Measurements from ENCODE around the gene RNFT2.
A peak's percentile ranks its signal among the peaks of the same experiment; 100 is the strongest.

RNFT2 gene

DNA sequence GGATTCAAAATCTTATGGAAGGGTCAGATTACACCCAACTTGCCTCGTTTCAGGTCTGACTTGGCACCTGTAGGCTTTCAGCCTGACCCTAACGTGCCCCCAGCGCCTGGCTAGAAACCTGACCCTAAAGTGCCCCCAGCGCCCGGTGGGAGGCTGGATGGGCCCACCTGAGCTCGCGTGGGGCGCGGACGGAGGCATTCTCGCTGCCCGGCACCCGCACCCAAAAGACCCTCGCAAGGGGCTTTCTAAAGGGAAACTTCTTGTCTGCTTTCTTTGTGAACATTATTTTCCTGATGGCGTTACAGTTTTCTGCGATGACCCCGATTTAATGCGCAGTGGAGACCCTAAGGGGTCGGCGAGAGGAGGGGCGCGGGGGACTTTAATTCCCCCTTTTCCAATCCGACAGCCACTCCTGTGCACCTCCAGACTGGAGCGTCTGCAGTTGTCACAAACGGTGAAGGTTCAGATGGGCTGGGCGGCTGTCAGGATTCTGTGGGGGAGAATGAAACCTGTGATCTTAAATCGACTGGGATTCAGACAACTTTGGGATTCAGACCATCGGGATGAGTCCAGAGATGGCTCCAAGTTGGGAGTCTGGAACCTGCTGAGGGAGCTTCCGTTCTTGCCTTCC is 143.9 kb downstream of the RNFT2 start:
- peaks cover 81% of the 10 kb centered on the region for H3K27me3 Mint-ChIP-seq (ENCODE audit: low read depth)
- no peak overlapping the region for H3K4me3 Mint-ChIP-seq
- H3K36me3 Mint-ChIP-seq (ENCODE audit: low read depth): no peaks in the 10 kb centered on the region
- peaks cover 14% of the 10 kb centered on the region for H3K4me1 Mint-ChIP-seq (ENCODE audit: low read depth)
- no peaks in the 10 kb centered on the region for H3K9me3 Mint-ChIP-seq
- H3K27ac Mint-ChIP-seq: peak overlapping the region; percentile 52
- no peak for DNase-seq (ENCODE audit: low spot score)

DNA sequence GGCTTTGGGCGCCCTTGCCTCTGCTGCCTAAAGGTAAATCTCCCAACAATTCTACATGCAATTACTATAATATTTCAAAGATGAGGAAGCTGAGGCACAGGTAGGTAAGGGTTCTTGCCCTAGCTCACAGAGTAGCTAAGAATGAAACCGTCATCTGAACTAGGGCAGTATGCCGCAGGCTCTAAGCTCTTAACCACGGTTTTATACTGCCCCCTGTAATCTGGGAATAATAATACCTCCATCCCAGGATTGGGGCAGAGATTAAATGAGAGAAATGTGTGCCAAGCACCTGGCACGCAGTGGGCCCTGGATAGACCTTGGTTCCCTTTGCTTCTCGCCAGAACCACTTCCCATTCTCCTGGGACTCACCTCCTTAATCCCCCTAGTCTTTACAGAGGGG is 144.6 kb downstream of the RNFT2 start:
- Mint-ChIP-seq H3K27ac (no peak overlapping the region), H3K27me3 (ENCODE audit: low read depth) (peaks cover 84% of the 10 kb centered on the region), H3K36me3 (ENCODE audit: low read depth) (no peaks in the 10 kb centered on the region), H3K4me3 (no peak overlapping the region), H3K9me3 (no peaks in the 10 kb centered on the region), H3K4me1 (ENCODE audit: low read depth) (peaks cover 14% of the 10 kb centered on the region)
- DNase-seq (ENCODE audit: low spot score): no peak

DNA sequence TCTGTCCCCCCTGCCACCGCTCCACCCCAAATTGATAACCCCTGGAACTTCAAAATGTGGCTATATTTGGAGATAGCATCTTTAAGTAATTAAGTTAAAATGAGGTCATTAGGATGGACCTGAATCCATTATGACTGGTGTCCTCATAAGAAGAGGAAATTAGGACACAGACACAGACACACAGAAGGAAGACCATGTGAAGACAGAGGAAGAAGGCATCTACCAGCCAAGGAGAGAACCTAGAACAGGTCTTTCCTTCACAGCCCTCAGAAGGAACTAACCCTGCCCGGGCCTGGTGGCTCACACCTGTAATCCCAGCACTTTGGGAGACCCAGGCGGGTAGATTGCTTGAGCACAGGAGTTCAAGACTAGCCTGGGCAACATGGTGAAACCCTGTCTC is 146.8 kb downstream of the RNFT2 start:
- H3K27me3 Mint-ChIP-seq (ENCODE audit: low read depth): peaks cover 65% of the 10 kb centered on the region
- H3K36me3 Mint-ChIP-seq (ENCODE audit: low read depth): no peaks in the 10 kb centered on the region
- no peak overlapping the region for H3K27ac Mint-ChIP-seq
- DNase-seq (ENCODE audit: low spot score): no peak
- H3K4me3 Mint-ChIP-seq: no peak overlapping the region
- H3K9me3 Mint-ChIP-seq: no peaks in the 10 kb centered on the region
- peaks cover 9% of the 10 kb centered on the region for H3K4me1 Mint-ChIP-seq (ENCODE audit: low read depth)

DNA sequence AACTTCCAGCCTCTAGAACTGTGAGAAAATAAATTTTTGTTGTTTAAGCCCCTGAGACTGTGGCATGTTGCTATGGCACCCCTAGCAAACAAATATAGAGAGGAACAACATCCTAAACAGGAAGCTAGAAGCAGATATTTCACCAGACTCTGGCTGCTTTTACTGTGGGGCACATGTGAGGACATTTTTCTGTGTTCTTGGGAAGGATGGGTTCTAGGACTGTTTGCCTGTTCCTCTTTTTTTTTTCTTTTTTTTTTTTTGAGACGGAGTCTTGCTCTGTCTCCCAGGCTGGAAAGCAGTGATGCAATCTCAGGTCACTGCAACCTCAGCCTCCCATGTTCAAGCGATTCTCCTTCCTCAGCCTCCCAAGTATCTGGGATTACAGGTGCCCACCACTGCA is 147.4 kb downstream of the RNFT2 start:
- H3K4me1 Mint-ChIP-seq (ENCODE audit: low read depth): peaks cover 4% of the 10 kb centered on the region
- DNase-seq (ENCODE audit: low spot score): no peak
- peaks cover 59% of the 10 kb centered on the region for H3K27me3 Mint-ChIP-seq (ENCODE audit: low read depth)
- H3K27ac Mint-ChIP-seq: no peak overlapping the region
- no peaks in the 10 kb centered on the region for H3K36me3 Mint-ChIP-seq (ENCODE audit: low read depth)
- H3K9me3 Mint-ChIP-seq: no peaks in the 10 kb centered on the region
- H3K4me3 Mint-ChIP-seq: no peak overlapping the region

DNA sequence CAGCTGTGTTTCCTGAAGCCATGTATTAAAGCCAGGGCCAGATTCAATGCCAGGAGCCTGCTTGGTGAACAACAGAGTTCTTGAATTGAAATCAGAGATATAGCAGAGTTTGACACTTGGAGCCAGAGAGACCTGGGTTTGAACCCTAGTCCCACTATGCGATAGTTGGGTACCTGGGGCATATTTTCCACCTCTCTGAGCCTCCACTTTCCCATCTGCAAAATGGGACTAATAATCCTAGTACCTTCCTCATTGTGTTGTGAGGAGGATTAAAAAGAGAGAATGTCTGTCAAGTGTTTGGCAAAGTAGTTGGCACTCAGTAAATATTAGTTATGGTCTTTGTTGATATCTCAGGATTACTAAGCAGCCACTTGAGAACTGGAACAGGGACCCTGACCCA is 149.1 kb downstream of the RNFT2 start:
- no peak for DNase-seq (ENCODE audit: low spot score)
- H3K27ac Mint-ChIP-seq: no peak overlapping the region
- H3K4me1 Mint-ChIP-seq (ENCODE audit: low read depth): no peaks in the 10 kb centered on the region
- no peaks in the 10 kb centered on the region for H3K36me3 Mint-ChIP-seq (ENCODE audit: low read depth)
- no peak overlapping the region for H3K4me3 Mint-ChIP-seq
- no peaks in the 10 kb centered on the region for H3K9me3 Mint-ChIP-seq
- peaks cover 51% of the 10 kb centered on the region for H3K27me3 Mint-ChIP-seq (ENCODE audit: low read depth)

DNA sequence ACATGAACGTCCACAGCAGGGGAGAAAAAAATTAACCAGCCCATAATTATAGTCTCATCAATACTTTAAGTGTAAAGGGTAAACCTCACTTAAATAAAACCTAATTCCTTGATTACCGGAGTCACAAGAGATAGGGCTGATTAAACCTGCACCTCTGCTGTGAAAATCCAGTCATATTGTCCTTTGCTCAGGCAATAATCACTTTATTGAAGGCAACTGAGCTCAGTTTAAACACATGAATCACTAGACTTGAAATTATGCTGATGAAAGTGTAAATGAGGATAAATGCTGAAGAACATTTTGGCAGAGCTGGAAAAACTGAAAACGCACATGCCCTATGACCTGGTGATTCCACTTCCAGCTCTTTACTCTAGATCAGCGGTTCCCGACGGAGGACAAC is 149.8 kb downstream of the RNFT2 start:
- H3K9me3 Mint-ChIP-seq: no peaks in the 10 kb centered on the region

DNA sequence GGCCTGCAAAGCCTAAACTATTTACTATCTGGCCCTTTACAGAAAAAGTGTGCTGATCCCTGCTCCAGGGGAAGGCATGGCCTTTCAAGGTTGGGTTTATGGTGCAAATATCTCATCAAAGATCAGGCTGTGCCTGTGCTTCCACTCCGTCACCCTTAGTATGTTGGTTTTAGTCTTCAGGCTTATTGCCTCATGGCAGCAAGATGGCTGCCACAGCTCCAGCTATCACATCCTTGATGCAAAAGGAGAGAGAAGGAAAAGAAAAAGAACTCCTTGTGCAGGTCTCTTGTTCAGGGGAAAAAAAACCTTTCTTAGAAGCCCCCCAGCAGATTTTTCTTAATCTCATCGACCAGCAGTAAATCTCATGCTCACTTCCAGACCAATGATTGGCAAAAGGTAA is 152.2 kb downstream of the RNFT2 start:
- H3K4me1 Mint-ChIP-seq (ENCODE audit: low read depth): no peaks in the 10 kb centered on the region
- H3K9me3 Mint-ChIP-seq: no peaks in the 10 kb centered on the region
- no peak overlapping the region for H3K4me3 Mint-ChIP-seq
- no peaks in the 10 kb centered on the region for H3K36me3 Mint-ChIP-seq (ENCODE audit: low read depth)
- peaks cover 21% of the 10 kb centered on the region for H3K27me3 Mint-ChIP-seq (ENCODE audit: low read depth)
- DNase-seq (ENCODE audit: low spot score): no peak
- no peak overlapping the region for H3K27ac Mint-ChIP-seq

More for the DNA sequence above, 149.8 kb downstream of the RNFT2 start:
- Mint-ChIP-seq H3K4me3 (no peak overlapping the region), H3K4me1 (ENCODE audit: low read depth) (no peaks in the 10 kb centered on the region), H3K36me3 (ENCODE audit: low read depth) (no peaks in the 10 kb centered on the region), H3K27me3 (ENCODE audit: low read depth) (peaks cover 44% of the 10 kb centered on the region), H3K27ac (no peak overlapping the region)
- DNase-seq (ENCODE audit: low spot score): no peak

DNA sequence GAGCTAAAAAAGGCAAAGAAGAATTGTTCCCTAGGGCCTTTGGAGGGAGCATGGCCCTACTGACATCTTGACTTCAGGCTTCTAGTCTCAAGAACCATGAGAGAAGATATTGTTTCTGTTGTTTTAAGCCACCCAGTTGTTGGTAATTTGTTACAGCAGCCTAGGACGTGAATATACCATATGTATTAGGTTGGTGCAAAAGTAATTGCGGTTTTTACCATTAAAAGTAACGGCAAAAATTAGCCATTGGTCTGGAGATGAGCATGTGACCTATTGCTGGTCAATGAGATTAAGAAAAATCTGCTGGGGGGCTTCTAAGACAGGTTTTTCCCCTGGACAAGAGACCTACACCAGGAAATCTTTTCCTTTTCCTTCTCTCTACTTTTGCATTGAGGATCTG is 152.9 kb downstream of the RNFT2 start:
- Mint-ChIP-seq H3K27me3 (ENCODE audit: low read depth) (peaks cover 19% of the 10 kb centered on the region), H3K36me3 (ENCODE audit: low read depth) (no peaks in the 10 kb centered on the region), H3K27ac (no peak overlapping the region), H3K9me3 (no peaks in the 10 kb centered on the region), H3K4me1 (ENCODE audit: low read depth) (no peaks in the 10 kb centered on the region), H3K4me3 (no peak overlapping the region)
- DNase-seq (ENCODE audit: low spot score): no peak

DNA sequence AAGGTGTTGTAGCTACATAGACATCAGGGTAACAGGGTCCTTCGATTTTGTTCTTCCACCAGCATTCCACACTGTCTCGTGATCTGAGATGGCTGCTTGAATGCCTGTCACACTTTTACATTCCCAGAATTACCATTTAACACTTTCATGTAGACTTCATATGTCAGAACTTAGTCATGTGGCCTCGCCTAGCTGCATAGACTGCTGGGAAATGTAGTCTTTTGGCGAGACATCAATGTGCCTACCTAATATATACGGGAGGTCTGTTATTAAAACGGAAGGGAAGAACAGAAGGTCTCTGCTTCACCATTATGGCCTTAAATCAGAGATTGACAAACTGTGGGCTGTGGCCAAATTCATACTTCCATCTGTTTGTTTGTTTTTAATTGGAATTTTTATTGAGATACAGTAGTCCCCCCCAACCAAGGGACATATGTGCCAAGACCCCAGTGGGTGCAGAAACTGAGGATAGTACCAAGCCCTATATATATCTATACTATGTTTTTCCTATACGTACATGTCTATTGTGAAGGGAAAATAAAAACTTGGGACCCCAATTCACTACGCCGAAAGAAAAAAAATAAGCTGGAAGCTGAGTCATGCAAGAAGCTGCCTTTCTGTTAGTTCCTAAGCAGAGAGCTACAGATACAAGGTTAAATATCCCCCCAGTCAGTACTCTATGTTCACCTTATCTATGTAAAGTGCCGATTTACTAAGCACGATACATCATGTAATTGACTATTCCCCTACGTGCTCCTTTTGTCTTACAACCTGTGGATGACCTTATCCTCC is 154.4 kb downstream of the RNFT2 start:
- no peak overlapping the region for H3K27ac Mint-ChIP-seq
- H3K4me1 Mint-ChIP-seq (ENCODE audit: low read depth): no peaks in the 10 kb centered on the region
- H3K27me3 Mint-ChIP-seq (ENCODE audit: low read depth): peaks cover 14% of the 10 kb centered on the region
- H3K9me3 Mint-ChIP-seq: no peaks in the 10 kb centered on the region
- no peaks in the 10 kb centered on the region for H3K36me3 Mint-ChIP-seq (ENCODE audit: low read depth)
- no peak for DNase-seq (ENCODE audit: low spot score)
- no peak overlapping the region for H3K4me3 Mint-ChIP-seq

DNA sequence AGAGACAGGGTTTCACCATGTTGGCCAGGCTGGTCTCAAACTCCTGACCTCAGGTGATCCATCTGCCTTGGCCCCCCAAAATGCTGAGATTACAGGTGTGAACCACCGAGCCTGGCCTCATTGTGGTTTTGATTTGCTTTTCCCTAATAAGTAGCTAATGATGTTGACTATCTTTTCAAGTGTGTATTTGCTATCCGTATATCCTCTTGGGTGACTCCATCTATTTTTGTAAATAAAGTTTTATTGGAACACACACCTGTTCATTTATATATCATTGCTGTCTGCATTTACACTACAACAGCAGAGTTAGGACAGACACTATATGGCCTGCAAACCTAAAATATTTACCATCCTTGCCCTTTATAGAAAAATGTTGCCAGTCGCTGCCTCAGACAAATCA is 156.8 kb downstream of the RNFT2 start:
- no peaks in the 10 kb centered on the region for H3K36me3 Mint-ChIP-seq (ENCODE audit: low read depth)
- no peaks in the 10 kb centered on the region for H3K9me3 Mint-ChIP-seq
- no peaks in the 10 kb centered on the region for H3K4me1 Mint-ChIP-seq (ENCODE audit: low read depth)
- no peak overlapping the region for H3K27ac Mint-ChIP-seq
- no peak overlapping the region for H3K4me3 Mint-ChIP-seq
- H3K27me3 Mint-ChIP-seq (ENCODE audit: low read depth): peaks cover 26% of the 10 kb centered on the region
- no peak for DNase-seq (ENCODE audit: low spot score)

DNA sequence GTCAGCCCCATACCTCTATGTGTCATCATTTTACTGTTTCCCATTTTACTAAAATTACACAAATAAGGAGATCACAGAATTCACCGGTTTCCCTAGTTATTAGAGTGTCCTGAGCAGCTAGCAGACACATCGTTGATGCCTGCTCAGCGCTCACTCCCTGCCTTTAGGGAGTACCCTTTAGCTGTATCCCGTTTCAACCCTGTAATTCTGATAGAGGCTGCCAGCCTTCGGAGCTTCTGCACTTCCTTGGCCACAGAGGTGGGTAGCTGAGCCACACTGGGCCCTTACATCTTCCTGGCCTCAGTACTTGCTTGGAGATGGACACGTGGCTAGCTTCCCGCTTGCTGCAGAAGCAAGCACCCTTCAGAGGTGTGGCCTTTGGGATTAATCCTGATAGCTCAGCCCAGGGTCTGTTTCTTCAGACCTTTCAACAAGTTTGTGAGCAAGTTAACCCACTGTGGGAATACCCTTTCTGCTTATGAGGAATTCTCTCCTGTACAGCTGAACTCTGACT is 158.4 kb downstream of the RNFT2 start:
- DNase-seq (ENCODE audit: low spot score): no peak
- Mint-ChIP-seq H3K36me3 (ENCODE audit: low read depth) (no peaks in the 10 kb centered on the region), H3K27me3 (ENCODE audit: low read depth) (peaks cover 30% of the 10 kb centered on the region), H3K4me3 (no peak overlapping the region), H3K4me1 (ENCODE audit: low read depth) (no peaks in the 10 kb centered on the region), H3K9me3 (no peaks in the 10 kb centered on the region), H3K27ac (no peak overlapping the region)

DNA sequence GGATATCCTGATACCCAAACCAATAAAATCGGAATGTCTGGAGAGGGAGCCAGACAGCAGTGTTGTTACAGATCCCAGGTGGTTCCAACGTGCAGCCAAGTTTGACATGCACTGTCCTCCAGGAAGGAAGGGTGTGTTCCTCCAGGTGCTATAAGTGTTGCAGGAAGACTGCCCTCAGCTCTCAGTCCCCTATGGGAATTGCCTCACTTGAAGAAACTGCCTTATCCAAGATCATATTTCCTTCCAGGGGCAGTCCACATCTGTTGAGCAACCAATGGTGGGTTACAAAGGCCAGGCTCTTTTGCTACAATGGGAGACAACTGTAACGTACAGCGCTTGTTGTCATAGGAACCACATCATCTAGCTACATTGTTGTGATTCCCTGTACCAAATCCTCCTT is 159.4 kb downstream of the RNFT2 start:
- Mint-ChIP-seq H3K9me3 (no peaks in the 10 kb centered on the region), H3K27ac (no peak overlapping the region), H3K4me3 (no peak overlapping the region), H3K27me3 (ENCODE audit: low read depth) (peaks cover 39% of the 10 kb centered on the region), H3K4me1 (ENCODE audit: low read depth) (no peaks in the 10 kb centered on the region), H3K36me3 (ENCODE audit: low read depth) (no peaks in the 10 kb centered on the region)
- no peak for DNase-seq (ENCODE audit: low spot score)

DNA sequence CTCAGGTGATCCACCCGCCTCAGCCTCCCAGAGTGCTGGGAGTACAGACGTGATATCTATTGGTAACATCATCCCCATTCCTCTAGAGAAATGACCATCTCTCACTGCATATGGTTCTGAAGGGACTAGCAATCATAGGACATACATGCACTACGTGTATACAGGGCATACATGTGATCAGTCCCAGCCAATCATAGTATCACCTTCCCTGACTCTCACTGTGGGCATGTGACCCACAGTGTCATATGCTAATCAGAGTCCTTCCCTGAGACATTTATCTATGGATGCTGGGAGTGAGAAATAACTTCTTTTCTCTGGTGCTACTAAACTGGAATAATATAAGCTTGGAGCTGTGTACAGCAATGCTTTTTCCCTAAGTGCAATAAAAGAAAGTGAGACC is 160.6 kb downstream of the RNFT2 start:
- Mint-ChIP-seq H3K27me3 (ENCODE audit: low read depth) (peaks cover 42% of the 10 kb centered on the region), H3K27ac (no peak overlapping the region), H3K36me3 (ENCODE audit: low read depth) (no peaks in the 10 kb centered on the region), H3K4me3 (no peak overlapping the region), H3K4me1 (ENCODE audit: low read depth) (no peaks in the 10 kb centered on the region), H3K9me3 (no peaks in the 10 kb centered on the region)
- DNase-seq (ENCODE audit: low spot score): no peak

DNA sequence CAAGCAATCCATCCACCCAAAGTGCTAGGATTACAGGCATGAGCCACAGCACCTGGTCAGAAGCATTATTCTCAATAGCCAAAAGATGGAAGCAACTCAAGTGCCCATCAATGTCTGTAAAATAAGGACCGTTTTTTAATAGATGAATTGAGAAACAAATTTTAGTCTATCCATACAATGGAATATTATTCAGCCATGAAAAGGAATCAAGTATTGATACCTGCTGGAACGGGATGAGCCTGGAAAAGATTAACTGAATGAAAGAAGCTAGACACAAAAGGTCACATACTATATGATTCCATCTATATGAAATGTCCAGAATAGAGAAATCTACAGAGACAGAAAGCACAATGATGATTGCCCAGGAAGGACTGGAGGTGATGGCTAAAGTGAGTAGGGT is 163.5 kb downstream of the RNFT2 start:
- Mint-ChIP-seq H3K4me1 (ENCODE audit: low read depth) (no peaks in the 10 kb centered on the region), H3K9me3 (no peaks in the 10 kb centered on the region), H3K27me3 (ENCODE audit: low read depth) (peaks cover 46% of the 10 kb centered on the region), H3K27ac (no peak overlapping the region), H3K4me3 (no peak overlapping the region), H3K36me3 (ENCODE audit: low read depth) (no peaks in the 10 kb centered on the region)
- no peak for DNase-seq (ENCODE audit: low spot score)

All from T-helper 2 cell treated with Interferon-gamma antibody and Interleukin-4, amounts not matched to agents 5 μg/mL and 100 μg/mL, for 36 hours (primary cell).